ENCODE results near the gene MAN1C1.

Gene MAN1C1

DNA sequence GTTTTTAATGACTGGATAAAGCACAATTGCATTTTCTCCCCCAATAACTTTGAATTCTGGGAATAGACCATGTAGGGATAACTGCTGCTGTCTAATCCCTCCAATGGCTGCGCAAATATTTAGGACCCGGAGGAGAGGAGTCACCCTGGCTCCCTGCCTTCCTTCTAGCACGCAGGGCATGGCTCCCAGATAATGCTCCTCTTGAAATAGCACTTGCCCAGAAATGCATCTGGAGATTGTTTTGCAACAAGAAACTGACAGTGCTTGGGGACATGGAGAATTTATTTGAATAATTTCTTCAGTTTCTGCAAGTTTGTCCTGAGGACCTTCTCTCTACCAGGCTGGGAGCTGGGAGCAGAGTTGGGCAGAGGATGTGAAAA, 83.5 kb downstream of the MAN1C1 start:
- DNase-seq = peak; percentile 61

DNA sequence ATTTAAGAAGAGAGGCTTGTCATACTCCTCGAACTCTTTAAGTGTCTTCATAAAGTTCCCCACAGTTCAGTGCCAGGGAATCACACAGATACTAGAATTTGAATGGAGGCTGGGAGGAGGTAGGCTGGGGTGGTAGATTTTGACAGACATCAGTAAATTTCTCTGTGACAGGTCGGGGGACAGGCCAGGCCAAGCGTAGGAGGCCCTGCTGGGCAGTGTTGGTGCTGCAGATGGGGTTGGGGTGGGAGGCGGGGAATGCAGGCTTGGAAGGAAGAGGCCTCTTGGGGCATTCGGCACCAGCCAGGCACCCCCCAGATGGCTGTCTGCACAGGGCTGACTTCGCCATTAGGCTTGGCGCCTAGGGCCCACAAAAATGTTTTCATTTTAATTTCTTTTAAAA, 84.0 kb downstream of the MAN1C1 start:
- no peak for DNase-seq

DNA sequence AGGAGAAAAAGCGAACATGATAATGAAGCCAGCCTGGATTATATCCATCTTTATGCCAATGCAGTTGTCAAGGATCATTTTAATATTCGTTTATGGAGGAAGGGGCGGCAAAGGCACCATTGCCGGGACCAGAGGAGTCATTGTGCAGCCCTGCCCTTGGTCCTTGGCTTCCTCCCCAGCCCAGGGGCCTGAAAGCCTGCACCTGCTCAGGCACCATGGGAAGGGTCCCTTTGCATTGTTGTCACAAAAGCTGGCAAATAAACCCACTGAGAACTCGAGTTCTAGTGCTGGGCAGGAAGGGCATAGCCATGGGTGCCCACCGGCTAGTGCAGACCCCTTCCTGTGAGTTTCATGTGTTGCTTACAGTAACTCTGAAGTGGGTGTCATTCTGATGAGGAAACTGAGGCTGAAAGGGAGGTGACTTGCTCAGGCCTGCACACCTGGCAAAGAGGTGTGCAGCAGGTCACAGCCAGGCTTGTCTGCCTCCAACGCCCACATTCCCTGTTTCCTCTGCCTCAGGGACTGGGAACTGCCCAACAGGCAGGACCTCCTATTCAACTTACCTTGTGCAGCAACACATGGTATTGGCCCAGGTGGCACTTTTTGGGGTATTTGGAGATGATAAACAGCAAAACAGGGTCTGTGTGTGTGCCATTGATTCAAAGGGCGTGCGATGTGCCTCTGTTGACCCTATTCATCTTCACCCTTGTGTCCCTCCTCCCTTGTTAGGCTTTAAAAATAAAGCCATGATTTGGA, 84.6 kb downstream of the MAN1C1 start:
- DNase-seq = no peak

DNA sequence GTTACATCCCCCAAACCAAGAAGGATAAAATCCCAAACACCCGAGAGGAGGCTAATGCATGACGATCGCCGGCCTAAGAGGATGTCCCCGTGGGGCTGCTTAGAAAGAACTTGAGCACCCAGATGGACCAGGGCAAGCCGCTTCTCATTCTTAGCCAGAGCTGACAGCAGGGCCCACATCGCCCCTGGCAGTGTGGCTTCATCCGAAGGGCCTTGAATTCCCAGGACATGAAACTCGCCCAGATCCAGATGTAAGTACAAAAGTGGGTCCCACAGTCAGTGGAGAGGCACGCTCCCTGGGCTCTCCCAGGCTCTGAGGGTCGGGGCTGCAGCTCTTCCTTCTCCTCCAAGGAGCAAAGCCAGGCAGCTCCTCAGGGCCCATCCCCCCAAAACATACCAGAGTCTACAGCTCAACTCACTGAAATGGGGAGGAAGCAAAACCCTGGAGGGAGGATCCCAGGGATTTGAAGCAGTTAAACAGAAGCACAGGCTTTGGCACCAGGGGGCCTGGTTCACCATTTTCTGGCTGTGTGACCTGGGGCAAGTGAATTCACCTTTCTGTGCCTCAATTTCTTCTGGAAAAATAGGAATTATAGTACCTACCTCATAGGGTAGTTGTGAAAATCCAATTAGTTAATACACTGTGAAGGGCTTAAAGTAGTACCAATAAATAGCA, 85.6 kb downstream of the MAN1C1 start:
- DNase-seq = peak; percentile 79

DNA sequence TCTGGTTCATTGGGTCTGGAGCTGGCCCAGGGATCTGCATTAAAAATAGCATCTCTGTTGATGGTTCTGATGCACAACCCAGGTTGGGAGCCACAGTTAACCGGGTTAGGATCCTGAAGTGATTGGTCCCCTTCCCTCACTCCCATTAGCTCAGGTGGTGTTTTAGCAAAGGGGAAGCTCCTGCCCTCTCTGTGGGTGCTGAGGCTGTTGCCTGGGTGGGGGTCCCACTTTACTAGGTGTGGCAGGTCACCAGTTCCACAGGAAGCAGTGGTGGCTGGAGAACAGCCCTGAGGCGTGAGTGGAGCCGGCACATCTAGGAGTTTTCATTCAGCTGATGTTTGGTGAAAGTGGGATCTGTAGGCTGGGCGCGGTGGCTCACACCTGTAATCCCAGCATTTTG, 86.5 kb downstream of the MAN1C1 start:
- no peak for DNase-seq

DNA sequence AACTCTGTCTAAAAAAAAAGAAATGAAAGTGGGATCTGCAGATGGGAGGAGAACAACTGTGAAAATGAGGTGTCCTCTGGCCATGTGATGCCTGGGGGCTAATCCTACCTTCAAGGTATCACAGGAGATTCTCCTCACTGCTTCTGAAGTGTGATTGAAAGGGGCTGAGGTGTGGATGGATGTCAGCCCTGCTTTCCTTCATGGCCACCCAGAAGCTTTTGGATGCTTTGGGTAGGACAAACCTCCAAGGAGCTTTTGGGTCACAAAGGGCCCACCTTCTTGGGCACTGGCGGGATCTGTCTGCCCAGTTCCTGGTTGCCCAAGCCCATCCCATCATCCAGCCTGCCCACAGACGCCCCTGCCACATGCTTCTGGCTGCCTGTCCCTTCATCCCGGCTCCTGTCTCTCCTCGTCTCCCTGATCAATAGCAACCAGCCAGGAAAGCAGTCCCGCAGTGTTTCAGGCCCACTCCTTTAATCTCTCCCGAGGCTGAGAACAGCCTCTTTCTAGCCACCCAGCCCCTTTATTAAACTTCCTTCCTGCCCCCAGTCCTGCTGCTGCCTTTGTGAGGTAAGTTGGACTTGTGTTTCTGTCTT, 87.2 kb downstream of the MAN1C1 start:
- no peak for DNase-seq

DNA sequence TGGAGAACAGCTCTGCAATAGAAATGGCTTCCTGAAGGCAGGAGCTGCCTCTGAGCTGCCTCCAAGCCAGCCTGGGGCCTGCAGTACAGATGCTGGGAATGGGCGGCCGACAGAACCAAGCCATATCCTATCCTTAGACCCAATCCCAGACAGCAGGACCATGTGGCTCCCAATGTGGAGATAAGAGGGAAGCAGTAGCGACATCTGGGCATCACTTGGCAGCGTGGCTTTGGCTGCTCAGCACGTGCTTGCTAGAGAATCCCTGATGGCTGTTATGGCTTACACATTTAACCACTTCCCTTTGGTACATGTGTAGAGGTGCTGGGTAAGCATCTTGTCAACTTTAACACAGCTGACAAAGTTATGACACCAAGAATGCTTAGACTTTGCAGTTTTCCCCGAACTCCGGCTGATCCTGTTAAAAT, 87.7 kb downstream of the MAN1C1 start:
- DNase-seq = no peak

DNA sequence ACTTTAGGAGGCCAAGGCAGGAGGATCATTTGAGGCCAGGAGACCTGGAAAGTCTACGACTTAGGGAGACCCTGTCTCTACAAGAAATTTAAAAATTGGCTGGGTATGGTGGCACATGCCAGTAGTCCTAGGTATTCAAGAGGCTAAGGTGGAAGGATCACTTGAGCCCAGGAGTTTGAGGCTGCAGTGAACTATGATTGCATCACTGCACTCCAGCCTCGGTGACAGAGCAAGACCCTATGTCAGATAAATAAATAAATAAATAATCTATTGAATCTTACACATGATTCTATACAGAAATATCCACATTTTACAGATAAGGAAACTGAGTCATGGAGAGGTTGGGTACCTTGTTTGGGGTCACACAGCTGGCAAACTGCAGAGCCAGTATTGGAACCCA, 89.1 kb downstream of the MAN1C1 start:
- no peak for DNase-seq

DNA sequence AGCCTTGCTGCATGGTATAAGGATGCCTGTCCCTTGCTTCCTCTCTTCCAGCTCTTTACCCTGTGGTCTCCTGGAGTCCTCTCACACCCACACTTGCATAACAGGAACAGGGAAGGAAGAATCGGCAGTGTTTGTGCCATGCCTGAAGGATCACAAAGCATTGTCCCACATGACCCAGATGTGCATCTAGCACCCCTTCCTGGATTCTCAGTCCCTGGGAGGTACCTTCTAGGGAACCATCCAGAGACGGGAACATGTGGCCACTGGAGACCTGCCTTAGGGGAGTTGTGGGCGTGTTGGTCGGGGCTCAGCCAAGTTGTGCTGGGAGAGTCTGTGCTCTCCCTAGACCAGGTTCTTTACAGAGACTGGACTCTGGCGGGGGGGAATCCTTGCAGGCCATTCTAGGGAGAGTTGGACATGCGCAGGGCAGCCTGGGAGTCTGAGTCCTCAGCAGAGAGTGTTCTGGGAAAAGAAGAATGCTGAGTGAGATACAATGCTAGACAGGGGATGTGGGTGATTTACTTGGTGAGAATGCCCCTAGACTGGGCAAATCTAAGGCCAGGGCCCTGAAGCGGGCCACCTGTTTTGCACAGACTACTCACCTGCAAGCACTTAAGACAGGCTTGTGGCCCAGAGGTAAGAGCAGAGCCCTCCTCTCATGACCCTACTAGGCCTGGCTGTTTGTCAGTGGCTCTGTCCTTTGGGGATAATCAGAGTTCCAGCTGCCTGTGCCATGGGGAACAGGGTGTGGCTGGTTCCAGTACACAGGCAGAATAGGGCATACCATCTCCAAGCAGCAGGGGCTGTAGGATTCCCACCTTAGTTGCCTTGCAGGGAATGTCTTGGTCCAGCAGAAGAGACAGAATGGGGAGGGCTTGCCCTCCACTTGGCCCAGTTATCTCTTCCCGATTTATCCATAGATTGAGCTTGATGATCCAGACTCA, 89.8 kb downstream of the MAN1C1 start:
- no peak for DNase-seq

DNA sequence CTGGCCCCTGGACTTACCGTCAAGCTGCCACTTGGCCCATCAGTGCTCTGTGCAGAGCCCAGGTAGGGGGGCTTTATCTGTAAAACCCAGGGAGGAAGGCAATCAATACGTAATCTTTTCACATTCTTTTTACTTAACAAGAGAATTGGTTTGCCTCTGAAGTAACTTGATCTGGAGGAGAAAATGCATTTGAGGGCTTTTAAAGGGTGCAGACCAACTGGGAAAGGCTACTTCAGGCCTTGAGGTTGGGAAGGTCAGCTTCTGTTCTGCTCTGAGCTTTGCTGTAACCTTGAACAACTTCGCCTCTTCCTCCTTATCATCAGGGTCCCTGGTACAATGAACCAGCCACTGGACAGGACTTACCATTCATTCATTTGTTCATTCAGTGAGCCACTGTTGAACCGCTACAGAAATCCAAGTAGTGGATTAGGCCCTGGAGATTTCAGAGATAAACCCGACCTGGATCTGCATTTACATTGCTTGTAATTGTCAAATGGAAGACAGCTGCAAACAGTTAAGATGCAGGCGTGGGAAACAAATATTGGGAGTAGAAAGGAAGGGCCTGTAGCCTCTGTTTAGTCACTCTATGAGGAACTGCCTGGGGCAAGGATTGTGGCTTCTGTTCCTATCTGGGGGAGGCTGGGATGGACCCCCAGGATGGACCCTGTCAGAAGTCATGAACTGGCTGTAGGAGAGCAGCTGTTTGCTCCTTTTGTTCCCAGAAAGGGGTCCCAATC, 90.9 kb downstream of the MAN1C1 start:
- peak; percentile 63 for DNase-seq

DNA sequence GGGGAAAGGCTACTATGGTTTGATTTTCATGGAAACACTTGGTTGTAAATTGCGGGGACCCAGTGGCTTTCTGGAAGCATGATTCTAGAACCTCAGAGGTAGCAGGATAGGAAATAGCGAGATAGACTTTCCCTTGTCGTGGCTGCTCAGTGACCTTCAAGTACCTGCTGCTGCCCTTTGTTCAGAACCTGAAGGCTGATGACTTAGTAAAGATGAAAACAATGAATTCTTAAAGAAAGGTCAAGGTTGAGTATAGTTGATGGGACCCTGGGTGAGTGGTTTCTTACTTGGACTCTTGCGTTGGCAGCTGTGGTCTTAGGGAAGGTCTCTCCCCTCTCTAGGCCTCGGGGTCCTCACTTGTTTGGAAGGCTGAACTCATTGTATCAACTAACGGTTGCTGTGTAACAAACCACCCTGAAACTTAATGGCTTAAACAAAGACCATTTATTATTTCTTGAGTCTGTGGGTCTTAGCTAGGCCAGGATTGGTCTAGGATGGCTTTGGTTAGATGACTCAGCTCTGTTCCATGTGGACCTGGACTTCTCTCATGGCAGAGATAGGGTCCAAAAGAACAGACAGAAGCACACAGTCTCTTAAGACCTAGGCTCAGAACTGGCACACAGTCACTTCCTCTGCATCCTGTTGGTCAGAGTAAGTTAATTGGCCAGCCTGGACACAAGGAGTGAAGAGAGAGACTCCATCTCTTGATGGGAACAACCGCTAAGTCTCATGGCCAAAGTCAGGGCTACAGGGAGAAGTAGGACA, 94.2 kb downstream of the MAN1C1 start:
- no peak for DNase-seq

DNA sequence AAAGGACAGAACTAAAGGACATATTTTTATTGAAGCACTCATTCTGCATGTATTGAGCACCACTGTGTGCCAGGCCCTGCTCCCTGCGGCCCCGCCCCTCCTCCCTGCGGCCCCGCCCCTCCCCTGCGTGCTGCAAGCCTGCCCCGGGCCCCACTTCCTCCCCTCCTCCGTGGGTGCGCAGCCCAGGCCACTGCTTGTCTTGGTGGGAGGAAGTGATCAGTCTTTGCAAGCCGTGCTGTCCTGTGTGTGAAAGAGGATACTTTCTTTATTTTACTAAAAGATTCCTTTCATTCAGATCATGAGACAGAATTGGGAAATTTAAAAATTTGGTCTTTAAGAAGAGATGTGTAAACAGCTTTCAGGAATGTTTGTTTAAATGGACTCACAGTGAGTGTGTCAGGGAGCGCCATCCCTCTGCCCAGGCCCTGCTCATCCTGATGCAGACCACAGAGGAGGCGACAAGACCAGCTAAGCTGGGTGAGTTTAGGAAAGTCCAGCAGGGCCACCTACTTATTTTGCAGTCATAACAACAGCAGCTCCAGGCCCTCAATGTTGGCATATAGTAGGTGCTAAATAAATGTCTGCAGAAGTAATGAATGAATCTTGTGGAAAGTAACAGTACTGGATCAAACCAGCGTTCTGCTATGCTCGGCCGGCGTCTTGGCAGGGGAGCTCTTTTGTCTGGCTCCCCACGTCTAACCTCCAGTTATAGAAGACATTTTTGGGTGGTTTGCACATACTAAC, 95.1 kb downstream of the MAN1C1 start:
- DNase-seq = peak; percentile 55

DNA sequence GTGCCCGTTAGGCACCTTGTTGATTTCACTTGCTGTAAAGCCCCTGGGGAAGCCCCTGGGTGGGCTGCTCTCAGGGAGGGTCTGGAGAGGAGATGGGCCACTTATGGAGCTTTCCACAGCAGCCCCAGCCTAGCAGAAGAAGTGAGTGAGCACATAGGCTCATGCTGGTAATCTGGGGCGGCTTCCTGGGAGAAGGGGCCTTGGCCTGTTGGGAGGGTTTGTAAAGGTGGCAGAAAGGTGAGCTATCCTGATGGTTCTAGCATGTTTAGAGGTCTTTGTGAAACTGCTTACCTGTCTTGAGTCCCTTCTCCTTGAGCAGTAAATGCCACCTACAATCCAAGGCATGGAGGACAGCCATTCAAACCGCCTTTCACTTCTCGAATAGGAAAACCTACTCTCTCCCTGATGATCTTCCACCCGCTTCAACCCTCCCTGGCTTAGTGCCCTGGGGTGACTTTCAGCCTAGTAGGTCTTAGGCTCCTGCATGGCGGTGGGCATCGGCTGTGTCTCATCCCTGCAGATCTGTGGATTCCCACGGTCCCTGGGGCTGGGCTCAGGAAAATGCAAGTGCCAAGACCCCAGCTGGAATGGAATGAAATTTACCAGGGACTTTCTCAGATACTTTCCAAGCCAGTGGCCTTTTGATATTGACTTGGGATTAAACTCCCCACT, 95.8 kb downstream of the MAN1C1 start:
- DNase-seq = no peak

DNA sequence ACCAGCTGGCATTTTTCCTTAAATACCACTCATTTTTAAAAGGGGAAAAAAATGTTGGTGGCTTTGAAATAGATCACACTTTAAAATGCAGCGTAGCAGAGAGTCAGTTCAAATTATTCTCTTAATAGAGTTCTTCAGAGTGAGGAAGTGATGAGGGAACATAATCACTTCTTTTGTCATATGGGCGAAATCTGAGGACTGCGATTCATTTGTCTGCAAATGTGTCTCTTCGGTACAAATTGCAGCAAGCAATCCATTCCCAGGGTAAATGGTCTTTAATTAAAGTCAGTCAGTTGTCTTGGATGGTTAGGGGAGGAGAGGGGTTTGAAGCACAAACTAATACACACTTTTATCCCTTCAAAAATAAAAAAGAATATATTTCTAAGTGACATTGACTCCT, 97.4 kb downstream of the MAN1C1 start:
- no peak for DNase-seq

DNA sequence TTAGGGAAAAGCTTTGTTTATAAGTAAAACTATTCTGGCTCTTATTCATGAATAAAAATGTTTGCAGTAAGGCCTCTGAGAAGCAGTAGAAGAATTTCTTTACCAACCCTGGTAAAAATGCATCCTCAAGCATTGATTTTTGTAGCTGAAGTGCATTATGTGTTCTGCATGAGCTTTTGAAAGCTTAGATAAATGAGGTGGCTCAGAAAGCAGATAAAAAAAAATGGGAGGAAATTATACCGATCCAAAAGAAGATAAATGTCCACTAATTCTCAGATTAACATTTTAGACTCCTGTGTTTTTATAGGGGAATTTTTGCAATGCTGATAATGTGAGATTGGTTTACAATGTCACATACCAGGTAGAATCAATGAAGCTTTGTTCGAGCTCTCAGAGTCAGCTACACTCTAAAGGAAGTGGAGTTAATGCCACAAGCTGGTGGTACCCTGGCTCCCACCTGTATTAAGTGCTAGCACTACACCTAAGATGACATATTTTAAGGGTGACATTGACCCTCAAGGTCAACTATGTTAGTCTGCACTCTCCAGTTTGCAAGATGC, 97.9 kb downstream of the MAN1C1 start:
- no peak for DNase-seq

DNA sequence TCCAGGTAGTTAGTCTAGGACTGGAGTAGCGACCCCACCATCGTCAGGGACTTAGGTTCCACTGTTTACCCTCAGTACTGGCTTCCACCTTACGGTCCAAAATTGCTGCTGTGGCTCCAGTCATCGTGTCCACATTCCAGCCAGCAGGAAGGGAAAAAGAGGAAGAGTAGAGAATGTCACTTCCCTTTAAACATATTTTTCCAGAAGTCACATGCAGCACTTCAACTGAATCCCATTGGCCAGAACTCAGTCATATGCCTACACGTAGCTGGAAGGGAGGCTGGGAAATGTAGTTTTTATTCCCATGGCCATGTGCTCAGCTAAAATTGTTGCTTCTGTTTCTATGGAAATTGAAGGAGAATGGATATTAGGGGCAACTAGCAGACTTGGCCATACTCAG, 99.3 kb downstream of the MAN1C1 start:
- DNase-seq = no peak

DNA sequence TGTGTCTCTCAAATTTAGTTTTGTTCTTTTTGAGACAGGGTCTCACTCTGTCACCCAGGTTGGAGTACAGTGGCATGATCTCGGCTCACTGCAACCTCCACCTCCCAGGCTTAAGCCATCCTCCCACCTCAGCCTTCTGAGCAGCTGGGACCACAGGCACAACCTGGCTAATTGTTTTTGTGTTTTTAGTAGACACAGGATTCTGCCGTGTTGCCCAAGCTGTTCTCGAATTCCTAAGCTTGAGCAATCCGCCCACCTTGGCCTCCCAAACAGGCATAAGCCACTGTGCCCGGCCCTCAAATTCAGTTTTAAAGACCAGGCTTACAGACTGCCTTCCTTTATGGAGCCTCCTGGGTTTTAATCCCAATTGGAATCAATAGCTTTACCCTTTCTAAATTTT, 99.7 kb downstream of the MAN1C1 start:
- no peak for DNase-seq

DNA sequence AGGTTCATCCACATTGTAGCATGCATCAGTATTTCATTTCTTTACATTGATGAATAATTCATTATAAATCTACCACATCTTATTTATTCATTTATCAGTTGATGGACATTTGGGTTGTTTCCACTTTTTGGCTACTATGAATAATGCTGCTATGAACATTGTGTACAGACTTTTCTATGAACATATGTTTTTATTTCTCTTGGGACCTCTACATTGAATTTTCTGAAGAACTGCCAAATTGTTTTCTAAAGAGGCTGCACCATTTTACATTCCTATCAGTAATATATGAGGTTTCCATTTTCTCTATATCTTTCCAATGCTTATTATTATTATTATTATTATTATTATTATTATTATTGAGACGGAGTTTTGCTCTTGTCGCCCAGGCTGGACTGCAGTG, 102.1 kb downstream of the MAN1C1 start:
- DNase-seq = no peak

DNA sequence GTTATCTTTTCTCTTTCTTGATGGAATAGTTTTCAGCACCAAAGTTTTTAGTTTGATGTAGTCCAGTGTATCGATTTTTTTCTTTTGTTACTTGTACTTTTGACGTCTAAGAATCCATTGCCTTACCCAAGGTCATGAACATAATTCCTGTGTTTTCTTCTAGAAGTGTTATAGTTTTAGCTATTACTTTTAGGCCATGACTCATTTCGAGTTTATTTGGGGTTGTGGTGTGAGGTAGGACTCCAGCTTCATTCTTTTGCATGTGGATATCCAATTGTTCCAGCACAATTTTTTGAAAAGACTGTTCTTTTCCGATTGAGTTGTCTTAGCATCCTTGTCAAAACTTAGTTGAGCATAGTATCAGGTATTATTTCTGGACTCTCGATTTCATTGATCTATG, 104.0 kb downstream of the MAN1C1 start:
- DNase-seq = no peak

Measured in fibroblast of skin of right quadriceps (primary cell).